Activated effector memory CD4-positive, alpha-beta T cell treated with anti-CD3 and anti-CD28 coated beads, Interleukin-2, amount 50 U/mL, for 16 hours (primary cell): ENCODE data around the gene TOGARAM1.

Experiments used
- DNase-seq: peaks from one replicate; pipeline ENCODE4 v3.0.0-alpha.2; 2020

Gene TOGARAM1

GRCh38 chr14:44963044-44963528 lies 1.1 kb downstream of the TOGARAM1 start:
- no peak for DNase-seq

- DNase-seq: no peak
Measured at GRCh38 chr14:44963775-44964380, 1.9 kb downstream of the TOGARAM1 start.

- no peak for DNase-seq
Measured at GRCh38 chr14:44966601-44967336, 4.8 kb downstream of the TOGARAM1 start.

- DNase-seq: no peak
Measured at GRCh38 chr14:44968714-44969113, 6.7 kb downstream of the TOGARAM1 start.

GRCh38 chr14:44970907-44971306 lies 8.9 kb downstream of the TOGARAM1 start:
- no peak for DNase-seq

GRCh38 chr14:44971459-44971858 lies 9.5 kb downstream of the TOGARAM1 start:
- no peak for DNase-seq

GRCh38 chr14:44979273-44979672 lies 17.3 kb downstream of the TOGARAM1 start:
- no peak for DNase-seq

GRCh38 chr14:44979740-44980356 lies 17.9 kb downstream of the TOGARAM1 start:
- DNase-seq: no peak

- no peak for DNase-seq
Measured at GRCh38 chr14:44981198-44981597, 19.2 kb downstream of the TOGARAM1 start.

- no peak for DNase-seq
Measured at GRCh38 chr14:44982594-44982993, 20.6 kb downstream of the TOGARAM1 start.

GRCh38 chr14:44988694-44989093 lies 26.7 kb downstream of the TOGARAM1 start:
- no peak for DNase-seq

GRCh38 chr14:44989497-44990440 lies 27.8 kb downstream of the TOGARAM1 start:
- no peak for DNase-seq

- DNase-seq: no peak
Measured at GRCh38 chr14:44990533-44990932, 28.5 kb downstream of the TOGARAM1 start.

GRCh38 chr14:44995196-44995595 lies 33.2 kb downstream of the TOGARAM1 start:
- DNase-seq: no peak

- DNase-seq: no peak
Measured at GRCh38 chr14:44995770-44996294, 33.8 kb downstream of the TOGARAM1 start.

GRCh38 chr14:45003924-45004323 lies 41.9 kb downstream of the TOGARAM1 start:
- DNase-seq: no peak

- DNase-seq: no peak
Measured at GRCh38 chr14:45015133-45015532, 53.1 kb downstream of the TOGARAM1 start.

GRCh38 chr14:45028107-45028626 lies 66.2 kb downstream of the TOGARAM1 start:
- DNase-seq: no peak

- DNase-seq: no peak
Measured at GRCh38 chr14:45034730-45035129, 72.7 kb downstream of the TOGARAM1 start.

- DNase-seq: no peak
Measured at GRCh38 chr14:45038256-45038655, 76.3 kb downstream of the TOGARAM1 start.

- no peak for DNase-seq
Measured at GRCh38 chr14:45038865-45039264, 76.9 kb downstream of the TOGARAM1 start.

- DNase-seq: no peak
Measured at GRCh38 chr14:45039390-45039789, 77.4 kb downstream of the TOGARAM1 start.
